ENCODE measurements around the gene ACOX2.

DNA sequence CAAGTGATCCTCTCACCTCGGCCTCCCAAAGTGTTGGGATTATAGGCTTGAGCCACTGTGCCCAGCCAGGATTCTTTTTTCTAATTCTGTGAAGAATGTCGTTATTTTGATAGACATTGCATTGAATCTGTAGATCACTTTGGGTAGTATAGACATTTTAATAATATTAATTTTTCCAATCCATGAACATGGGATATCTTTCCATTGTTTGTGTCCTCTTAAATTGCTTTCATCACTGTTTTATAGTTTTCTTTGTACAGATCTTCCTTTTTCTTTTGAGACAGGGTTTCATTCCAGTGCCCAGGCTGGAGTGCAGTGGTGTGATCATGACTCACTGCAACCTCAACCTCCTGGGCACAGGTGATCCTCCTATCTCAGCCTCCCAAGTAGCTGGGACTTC is 56.7 kb downstream of the ACOX2 start:
- TF ChIP-seq POLR2AphosphoS5 (IDR thresholded peaks at IDR 0.05; ENCODE audit: low read depth, low read length) (no peak), POLR2A (IDR thresholded peaks at IDR 0.05; ENCODE audit: control extremely low read depth in 1 of 2, low read depth in 2 of 2, low read length in 2 of 2) (no peak), SIN3A (conservative IDR thresholded peaks at IDR 0.05 in 1 of 2, IDR thresholded peaks at IDR 0.05 in 1 of 2; ENCODE audit: low read depth in 1 of 2, low read length in 2 of 2) (no peak), CREB1 (IDR thresholded peaks at IDR 0.05) (no peak), HDAC2 (IDR thresholded peaks at IDR 0.05; ENCODE audit: borderline replicate concordance in 1 of 2, low read depth in 2 of 2, low read length in 2 of 2) (no peak)
- TF ChIP-seq, protein P1, sequence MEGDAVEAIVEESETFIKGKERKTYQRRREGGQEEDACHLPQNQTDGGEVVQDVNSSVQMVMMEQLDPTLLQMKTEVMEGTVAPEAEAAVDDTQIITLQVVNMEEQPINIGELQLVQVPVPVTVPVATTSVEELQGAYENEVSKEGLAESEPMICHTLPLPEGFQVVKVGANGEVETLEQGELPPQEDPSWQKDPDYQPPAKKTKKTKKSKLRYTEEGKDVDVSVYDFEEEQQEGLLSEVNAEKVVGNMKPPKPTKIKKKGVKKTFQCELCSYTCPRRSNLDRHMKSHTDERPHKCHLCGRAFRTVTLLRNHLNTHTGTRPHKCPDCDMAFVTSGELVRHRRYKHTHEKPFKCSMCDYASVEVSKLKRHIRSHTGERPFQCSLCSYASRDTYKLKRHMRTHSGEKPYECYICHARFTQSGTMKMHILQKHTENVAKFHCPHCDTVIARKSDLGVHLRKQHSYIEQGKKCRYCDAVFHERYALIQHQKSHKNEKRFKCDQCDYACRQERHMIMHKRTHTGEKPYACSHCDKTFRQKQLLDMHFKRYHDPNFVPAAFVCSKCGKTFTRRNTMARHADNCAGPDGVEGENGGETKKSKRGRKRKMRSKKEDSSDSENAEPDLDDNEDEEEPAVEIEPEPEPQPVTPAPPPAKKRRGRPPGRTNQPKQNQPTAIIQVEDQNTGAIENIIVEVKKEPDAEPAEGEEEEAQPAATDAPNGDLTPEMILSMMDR (IDR thresholded peaks at IDR 0.05; ENCODE audit: control extremely low read depth in 1 of 3, insufficient read depth in 1 of 3, low read depth in 1 of 3, low read length in 3 of 3) = no peak

Data from H1 (cell line).